ENCODE measurements around the gene SLC4A1.

GRCh38 chr17:44218344-44219107, 49.4 kb downstream of the SLC4A1 start:
- TF ChIP-seq PATZ1 (CRISPR knock-in tag; IDR thresholded peaks at IDR 0.05; ENCODE audit: borderline replicate concordance) = no peak
- no peak for TF ChIP-seq TCF4 (CRISPR knock-in tag; IDR thresholded peaks at IDR 0.05; ENCODE audit: borderline replicate concordance)
- no peak for TF ChIP-seq CSDC2 (CRISPR knock-in tag; IDR thresholded peaks at IDR 0.05)
- TF ChIP-seq ZC3H10 (CRISPR knock-in tag; IDR thresholded peaks at IDR 0.05) = no peak

Measured in SK-N-SH treated with all-trans-retinoic acid at 6 μM for 48 hours (cell line).